H1 (cell line): ENCODE results near the gene ATG7. TPM values are rescaled to one million over a fixed set of nuclear protein-coding genes. Genes with fewer than 3 reads are reported as not detected.

Experiments
- CTCF ChIA-PET: fragments of 300-600 bp; sonication (Branson Sonifier 250); formaldehyde crosslinking; loops from one replicate; lab custom pipeline; 2021; ENCODE audit not compliant: partially characterized antibody; lab: Charles Lee
- POLR2A ChIA-PET: fragments of 300-600 bp; sonication (Branson Sonifier 250); formaldehyde crosslinking; loops from one replicate; lab custom pipeline; 2021; ENCODE audit warnings: inconsistent platforms; ENCODE audit not compliant: partially characterized antibody; lab: Charles Lee
- DNase-seq, 2 experiments: peaks; one replicate each; pipeline versions ENCODE4 v3.0.0 to v3.0.0-alpha.2; 2010 to 2022; ENCODE audit warnings: low spot score in 2 of 2, low read depth in 1 of 2, mixed read lengths in 1 of 2
- FAIRE-seq: peaks from 2 replicates; lab custom pipeline; 2011; peaks lifted over from hg19 to GRCh38; lab: Jason Lieb, UNC
- H2AFZ ChIP-seq: 2 replicates; pipeline ENCODE4 v1.8.1; 2012; ENCODE audit warnings: low read length, inconsistent platforms
- H2AK5ac ChIP-seq: 2 replicates; pipeline ENCODE4 v1.6.1; 2013; ENCODE audit warnings: low read depth, low read length
- H2BK120ac ChIP-seq: replicated peaks from 2 replicates; pipeline ENCODE3; 2013; ENCODE audit warnings: low read depth, low read length, inconsistent platforms
- H2BK12ac ChIP-seq: 2 replicates; pipeline ENCODE4 v1.6.1; 2013; ENCODE audit warnings: low read depth, low read length
- H2BK15ac ChIP-seq: 2 replicates; pipeline ENCODE4 v1.6.1; 2013; ENCODE audit warnings: low read length
- H2BK20ac ChIP-seq: 2 replicates; pipeline ENCODE4 v1.6.1; 2013; ENCODE audit warnings: low read length
- H2BK5ac ChIP-seq: 2 replicates; pipeline ENCODE4 v1.6.1; 2013; ENCODE audit warnings: low read depth, low read length
- H3K14ac ChIP-seq: 2 replicates; pipeline ENCODE4 v1.6.1; 2013; ENCODE audit warnings: inconsistent platforms; ENCODE audit not compliant: insufficient read length
- H3K18ac ChIP-seq: 2 replicates; pipeline ENCODE4 v1.6.1; 2013; ENCODE audit warnings: low read length; ENCODE audit errors: extremely low read depth
- H3K23ac ChIP-seq: 2 replicates; pipeline ENCODE4 v1.6.1; 2013; ENCODE audit warnings: inconsistent platforms; ENCODE audit not compliant: insufficient read length
- H3K23me2 ChIP-seq: 2 replicates; pipeline ENCODE4 v1.6.1; 2013; ENCODE audit warnings: low read depth, low read length
- H3K27ac ChIP-seq: 2 replicates; pipeline ENCODE4 v1.6.1; 2011; ENCODE audit warnings: low read depth, low read length, inconsistent platforms
- H3K27me3 ChIP-seq, 4 experiments: replicated peaks in 1 of 4; 1 replicate in 1 of 4; 2 replicates in 3 of 4; pipeline versions ENCODE4 v1.6.1 to v1.8.1; 2011 to 2013; ENCODE audit warnings: low read length in 3 of 4, mild to moderate bottlenecking in 3 of 4, inconsistent platforms in 2 of 4, mixed read lengths in 2 of 4, moderate library complexity in 1 of 4; ENCODE audit not compliant: control insufficient read depth in 3 of 4, insufficient read depth in 3 of 4; ENCODE audit errors: extremely low read depth in 1 of 4
- H3K36me3 ChIP-seq, 4 experiments: 2 replicates each; pipeline versions ENCODE4 v1.6.1 to v1.8.1; 2011 to 2013; ENCODE audit warnings: mild to moderate bottlenecking in 4 of 4, low read length in 3 of 4, moderate library complexity in 2 of 4, control low read depth in 1 of 4, inconsistent platforms in 1 of 4; ENCODE audit not compliant: insufficient read depth in 4 of 4, control insufficient read depth in 2 of 4
- H3K4ac ChIP-seq: replicated peaks from 2 replicates; pipeline ENCODE3; 2013; ENCODE audit warnings: low read length, low read depth, mixed read lengths, inconsistent platforms; ENCODE audit not compliant: insufficient read length
- H3K4me1 ChIP-seq, 4 experiments: replicated peaks in 1 of 4; 1 replicate in 1 of 4; 2 replicates in 3 of 4; pipeline versions ENCODE4 v1.6.1 to v1.8.1; 2011 to 2013; ENCODE audit warnings: low read length in 3 of 4, inconsistent platforms in 2 of 4, mixed read lengths in 1 of 4; ENCODE audit not compliant: insufficient read depth in 4 of 4, control insufficient read depth in 3 of 4
- H3K4me2 ChIP-seq, 2 experiments: 2 replicates each; pipeline versions ENCODE4 v1.6.1 to v1.8.1; 2011 to 2013; ENCODE audit warnings: low read depth in 2 of 2, low read length in 2 of 2, control low read depth in 1 of 2, inconsistent platforms in 1 of 2, mild to moderate bottlenecking in 1 of 2; ENCODE audit not compliant: insufficient read depth in 1 of 2
- H3K4me3 ChIP-seq, 4 experiments: fragments of 200-600, 300-600 bp in 1 of 4; sonication (generic), shearing (Covaris generic), sonication (Bioruptor Twin) in 1 of 4; 2 replicates each; pipeline versions ENCODE4 v1.5.1 to v1.8.1; 2011 to 2016; ENCODE audit warnings: low read length in 4 of 4, low read depth in 3 of 4, control low read depth in 2 of 4, inconsistent platforms in 2 of 4, mild to moderate bottlenecking in 2 of 4, mixed read lengths in 1 of 4, moderate library complexity in 1 of 4; ENCODE audit not compliant: insufficient read depth in 2 of 4; ENCODE audit errors: extremely low read depth in 1 of 4
- H3K56ac ChIP-seq: replicated peaks from 2 replicates; pipeline ENCODE3; 2013; ENCODE audit warnings: low read depth, mild to moderate bottlenecking, mixed read lengths, low read length, inconsistent platforms; ENCODE audit not compliant: insufficient read length
- H3K79me1 ChIP-seq: 2 replicates; pipeline ENCODE4 v1.6.1; 2013; ENCODE audit warnings: low read depth, low read length, control low read depth
- H3K79me2 ChIP-seq, 2 experiments: 2 replicates each; pipeline versions ENCODE4 v1.6.1 to v1.8.1; 2012 to 2013; ENCODE audit warnings: low read length in 2 of 2, mild to moderate bottlenecking in 2 of 2, inconsistent platforms in 1 of 2; ENCODE audit not compliant: insufficient read depth in 2 of 2, control insufficient read depth in 1 of 2
- H3K9ac ChIP-seq, 4 experiments: replicated peaks in 1 of 4; 1 replicate in 1 of 4; 2 replicates in 3 of 4; pipeline versions ENCODE4 v1.6.1 to v1.8.1; 2011 to 2013; ENCODE audit warnings: low read depth in 3 of 4, low read length in 3 of 4, control low read depth in 2 of 4, mild to moderate bottlenecking in 2 of 4, moderate library complexity in 2 of 4, inconsistent platforms in 1 of 4; ENCODE audit errors: extremely low read depth in 1 of 4
- H3K9me3 ChIP-seq, 2 experiments: 2 replicates each; pipeline versions ENCODE4 v1.6.1 to v1.8.1; 2012 to 2013; ENCODE audit warnings: mild to moderate bottlenecking in 2 of 2, moderate library complexity in 2 of 2, control low read depth in 1 of 2, inconsistent platforms in 1 of 2, low read depth in 1 of 2, low read length in 1 of 2, mixed read lengths in 1 of 2; ENCODE audit not compliant: insufficient read depth in 2 of 2
- H4K20me1 ChIP-seq, 2 experiments: replicated peaks in 1 of 2; 2 replicates each; pipeline versions ENCODE3 to v1.8.1; 2011 to 2013; ENCODE audit warnings: inconsistent platforms in 2 of 2, low read length in 2 of 2, mild to moderate bottlenecking in 1 of 2; ENCODE audit not compliant: insufficient read depth in 2 of 2, control insufficient read depth in 1 of 2
- H4K5ac ChIP-seq: 2 replicates; pipeline ENCODE4 v1.6.1; 2013; ENCODE audit warnings: low read length, low read depth, mixed read lengths, inconsistent platforms; ENCODE audit not compliant: insufficient read length
- H4K8ac ChIP-seq: 2 replicates; pipeline ENCODE4 v1.8.0; 2013; ENCODE audit warnings: mild to moderate bottlenecking, moderate library complexity, low read length, inconsistent platforms; ENCODE audit not compliant: insufficient read depth; ENCODE audit errors: extremely low read depth
- H4K91ac ChIP-seq: replicated peaks from 2 replicates; pipeline ENCODE3; 2013; ENCODE audit warnings: low read length, mixed read lengths, inconsistent platforms; ENCODE audit not compliant: insufficient read length
- CBX8 ChIP-seq: fragments of 300-800, 300-1000 bp; sonication (generic); IDR thresholded peaks from 2 replicates; pipeline ENCODE4 v1.7.1; 2016; ENCODE audit warnings: low read depth, low read length, borderline replicate concordance
- KDM4A ChIP-seq: IDR thresholded peaks from one replicate; pipeline ENCODE4 v1.7.1; 2012; ENCODE audit warnings: low read depth, mild to moderate bottlenecking, moderate library complexity, low read length, inconsistent platforms; ENCODE audit not compliant: severe bottlenecking
- KDM5A ChIP-seq: fragments of 200-600 bp; IDR thresholded peaks from 2 replicates; pipeline ENCODE4 v1.7.1; 2012; ENCODE audit warnings: mild to moderate bottlenecking, low read length, inconsistent platforms, mixed read lengths
- NRF1 ChIP-seq: IDR thresholded peaks from 2 replicates; pipeline ENCODE4 v1.6.1; 2011; ENCODE audit warnings: mild to moderate bottlenecking, low read depth, low read length, improper control_type of control experiment
- PHF8 ChIP-seq: fragments of 200-600 bp; sonication (generic); conservative IDR thresholded peaks from 2 replicates; pipeline ENCODE4 v1.7.1; 2012; ENCODE audit warnings: low read depth, mild to moderate bottlenecking, inconsistent platforms, low read length, moderate library complexity
- RNF2 ChIP-seq: fragments of 200-900, 300-1000 bp; sonication (generic); IDR thresholded peaks from 2 replicates; pipeline ENCODE4 v1.7.1; 2016; ENCODE audit warnings: borderline replicate concordance, low read depth, mild to moderate bottlenecking, antibody characterized with exemption, low read length; ENCODE audit not compliant: poor library complexity, severe bottlenecking; ENCODE audit errors: missing control alignments
- SIX5 ChIP-seq: IDR thresholded peaks from 2 replicates; pipeline ENCODE4 v1.6.1; 2011; ENCODE audit warnings: mild to moderate bottlenecking, low read depth, low read length
- TAF7 ChIP-seq: optimal IDR thresholded peaks from 2 replicates; pipeline ENCODE3; 2011; ENCODE audit warnings: low read depth, mild to moderate bottlenecking, inconsistent platforms, low read length, moderate library complexity, borderline replicate concordance
- ZNF274 ChIP-seq: IDR thresholded peaks from 2 replicates; pipeline ENCODE4 v1.7.0; 2012; ENCODE audit warnings: low read length, borderline replicate concordance; ENCODE audit errors: extremely low read depth
- WGBS, 2 experiments: shearing (Covaris generic) in 1 of 2; methylation state at CpG; one replicate each; pipeline versions ENCODE4 v1.1.6 to v1.1.7; 2013 to 2015; ENCODE audit warnings: low lambda C conversion rate in 2 of 2, mixed read lengths in 2 of 2, inconsistent platforms in 1 of 2, low coverage in 1 of 2, missing lambda C conversion rate in 1 of 2; ENCODE audit not compliant: insufficient replicate concordance in 2 of 2, insufficient coverage in 1 of 2, insufficient read length in 1 of 2; ENCODE audit errors: extremely low coverage in 1 of 2, missing lambda C conversion rate in 1 of 2; 5-methylcytosine and 5-hydroxymethylcytosine counted together
- polyA plus RNA-seq, 7 experiments: library from polyadenylated mRNA; depleted of rRNA in 3 of 7; stranded (reverse) in 5 of 7; unstranded in 2 of 7; fragments of >200 nt in 5 of 7; fragments of 200-250 nt in 2 of 7; gene quantifications; 1 replicate in 5 of 7; 2 replicates in 1 of 7; 4 replicates in 1 of 7; pipeline versions ENCODE4 v1.2.1 to v1.2.3, GENCODE V29; 2011 to 2013; ENCODE audit warnings: missing spikeins in 2 of 7, mixed read lengths in 2 of 7
- total RNA-seq: library from RNA; stranded (reverse); fragmentation: NEBNext Ultra II Directional; extraction: Animal tissue kit (Norgen Biotek cat#: 25700); gene quantifications from 2 replicates; pipeline ENCODE4 v1.2.1, GENCODE V29; 2021
- TF ChIP-seq, protein P1 (sequence below): IDR thresholded peaks from 2 replicates; pipeline ENCODE4 v1.6.1; 2011; ENCODE audit warnings: low read length, improper control_type of control experiment
- TF ChIP-seq, protein P2 (sequence below): IDR thresholded peaks from 2 replicates; pipeline ENCODE4 v1.6.1; 2012; ENCODE audit warnings: low read length, inconsistent platforms

Gene ATG7
- total and polyA plus RNA-seq, 2 of the 8 experiments (the other 6 are each of a cell fraction or from before 2014, with no cell fraction given) = 15.0 to 19.1 TPM

DNA sequence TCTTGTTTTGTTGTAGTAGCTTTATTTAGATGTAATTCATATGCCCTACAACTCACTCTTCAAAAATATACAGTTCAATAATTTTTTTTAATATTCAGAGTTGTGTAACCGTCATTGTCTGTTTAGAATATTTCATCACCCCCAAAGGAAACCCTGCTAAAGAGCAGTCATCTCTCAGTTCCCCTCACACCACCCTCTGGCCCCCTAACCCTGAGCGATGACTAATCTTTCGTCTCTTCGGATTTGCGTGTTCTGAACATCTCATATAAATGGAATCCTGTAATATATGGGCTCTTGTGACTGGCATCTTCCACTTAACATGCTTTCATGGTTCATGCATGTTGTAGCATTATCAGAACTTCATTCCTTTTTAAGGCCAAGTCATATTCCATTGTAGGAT, 183.8 kb downstream of the ATG7 start:
- Histone ChIP-seq H4K8ac (no peak overlapping the region), H3K36me3 (no peaks in the 10 kb centered on the region), H3K9ac (no peak overlapping the region), H4K91ac (no peak overlapping the region), H4K20me1 (no peaks in the 10 kb centered on the region), H3K27ac (no peak overlapping the region), H3K14ac (no peak overlapping the region), H2BK15ac (no peak overlapping the region), H3K4me2 (no peak overlapping the region), H3K23ac (no peak overlapping the region), H2AFZ (no peak overlapping the region), H3K9me3 (no peaks in the 10 kb centered on the region), H3K4me1 (no peaks in the 10 kb centered on the region; a peak in 1 of 7 replicates), H3K4ac (no peak overlapping the region), H3K23me2 (no peaks in the 10 kb centered on the region), H3K4me3 (no peak overlapping the region), H2BK12ac (no peak overlapping the region), H3K27me3 (no peaks in the 10 kb centered on the region), H4K5ac (no peak overlapping the region)
- no peak for FAIRE-seq
- TF ChIP-seq CBX8 (no peak), NRF1 (no peak), KDM5A (no peak), KDM4A (no peak), ZNF274 (no peak), RNF2 (no peak), PHF8 (no peak), TAF7 (no peak), SIX5 (no peak)
- TF ChIP-seq, protein P1, sequence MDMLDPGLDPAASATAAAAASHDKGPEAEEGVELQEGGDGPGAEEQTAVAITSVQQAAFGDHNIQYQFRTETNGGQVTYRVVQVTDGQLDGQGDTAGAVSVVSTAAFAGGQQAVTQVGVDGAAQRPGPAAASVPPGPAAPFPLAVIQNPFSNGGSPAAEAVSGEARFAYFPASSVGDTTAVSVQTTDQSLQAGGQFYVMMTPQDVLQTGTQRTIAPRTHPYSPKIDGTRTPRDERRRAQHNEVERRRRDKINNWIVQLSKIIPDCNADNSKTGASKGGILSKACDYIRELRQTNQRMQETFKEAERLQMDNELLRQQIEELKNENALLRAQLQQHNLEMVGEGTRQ = no peak
- TF ChIP-seq, protein P2, sequence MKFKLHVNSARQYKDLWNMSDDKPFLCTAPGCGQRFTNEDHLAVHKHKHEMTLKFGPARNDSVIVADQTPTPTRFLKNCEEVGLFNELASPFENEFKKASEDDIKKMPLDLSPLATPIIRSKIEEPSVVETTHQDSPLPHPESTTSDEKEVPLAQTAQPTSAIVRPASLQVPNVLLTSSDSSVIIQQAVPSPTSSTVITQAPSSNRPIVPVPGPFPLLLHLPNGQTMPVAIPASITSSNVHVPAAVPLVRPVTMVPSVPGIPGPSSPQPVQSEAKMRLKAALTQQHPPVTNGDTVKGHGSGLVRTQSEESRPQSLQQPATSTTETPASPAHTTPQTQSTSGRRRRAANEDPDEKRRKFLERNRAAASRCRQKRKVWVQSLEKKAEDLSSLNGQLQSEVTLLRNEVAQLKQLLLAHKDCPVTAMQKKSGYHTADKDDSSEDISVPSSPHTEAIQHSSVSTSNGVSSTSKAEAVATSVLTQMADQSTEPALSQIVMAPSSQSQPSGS = no peak
- TF ChIP-seq, all 59 proteins: peak for 0
- Histone ChIP-seq H2BK120ac (no peak overlapping the region), H3K79me2 (no peaks in the 10 kb centered on the region), H2AK5ac (no peak overlapping the region), H3K56ac (no peak overlapping the region), H3K79me1 (no peaks in the 10 kb centered on the region), H3K18ac (no peak overlapping the region), H2BK5ac (no peak overlapping the region), H2BK20ac (no peak overlapping the region)
- WGBS, 2 experiments = 90% methylated on average over 5 of the region's 5 CpGs; no CpG with 5 or more reads in 1 of the 2 experiments
- ChIA-PET CTCF (no interaction called here), POLR2A (no interaction called here)
- DNase-seq = no peak
